Breast epithelium (tissue), 3 donors: ENCODE measurements around the gene CDX1.

ENCODE experiments used
- CTCF ChIP-seq, 3 donors: fragments of 450-650 bp; IDR thresholded peaks; one replicate each; pipeline ENCODE4 v1.5.1; 2016 to 2017; ENCODE audit warnings: antibody characterized with exemption in 3 of 3, mild to moderate bottlenecking in 3 of 3, moderate library complexity in 3 of 3
- POLR2A ChIP-seq: fragments of 450-650 bp; IDR thresholded peaks from one replicate; pipeline ENCODE4 v1.6.1; 2016; ENCODE audit warnings: antibody characterized with exemption, mild to moderate bottlenecking, moderate library complexity

GRCh38 chr5:150210644-150211043 lies 44.1 kb downstream of the CDX1 start:
- TF ChIP-seq CTCF (IDR thresholded peaks at IDR 0.05) (no peak), POLR2A (no peak)
